SK-N-SH treated with all-trans-retinoic acid at 6 μM for 48 hours (cell line): ENCODE results near the gene PAQR6.
A peak's percentile ranks its signal among the peaks of the same experiment; 100 is the strongest.

Source experiments
- ATAC-seq: fragments of 200-7000 bp; cut with Tn5 transposase; 3 replicates; pipeline ENCODE4 v1.9.1; 2020; ENCODE audit warnings: mild to moderate bottlenecking, moderate library complexity
- ARNTL ChIP-seq: fragments of 450-650 bp; formaldehyde crosslinking; IDR thresholded peaks from 2 replicates; pipeline ENCODE4 v1.5.0; 2020; ENCODE audit warnings: low read depth, mild to moderate bottlenecking, moderate library complexity, borderline replicate concordance
- BACH2 ChIP-seq: fragments of 250-450 bp; sonication (Bioruptor Pico); IDR thresholded peaks from 2 replicates; pipeline ENCODE4 v1.9.0; 2021; ENCODE audit warnings: mild to moderate bottlenecking, borderline replicate concordance
- CSDC2 ChIP-seq: fragments of 250-450 bp; sonication (Bioruptor Pico); IDR thresholded peaks from 2 replicates; pipeline ENCODE4 v1.5.0; 2020; ENCODE audit warnings: mild to moderate bottlenecking, moderate library complexity
- CSRNP3 ChIP-seq: fragments of 250-450 bp; sonication (Bioruptor Pico); IDR thresholded peaks from 2 replicates; pipeline ENCODE4 v1.5.1; 2021; ENCODE audit warnings: mild to moderate bottlenecking, moderate library complexity
- ESRRG ChIP-seq: fragments of 250-450 bp; sonication (Bioruptor Pico); IDR thresholded peaks from 2 replicates; pipeline ENCODE4 v1.6.1; 2021; ENCODE audit warnings: mild to moderate bottlenecking
- GLIS3 ChIP-seq: fragments of 250-450 bp; sonication (Bioruptor Pico); IDR thresholded peaks from 2 replicates; pipeline ENCODE4 v1.5.0; 2020; ENCODE audit warnings: mild to moderate bottlenecking, moderate library complexity
- ISL1 ChIP-seq: fragments of 250-450 bp; sonication (Bioruptor Pico); IDR thresholded peaks from 2 replicates; pipeline ENCODE4 v2.1.2; 2022; ENCODE audit warnings: mild to moderate bottlenecking, moderate library complexity
- OSR1 ChIP-seq: fragments of 250-450 bp; sonication (Bioruptor Pico); IDR thresholded peaks from 2 replicates; pipeline ENCODE4 v1.8.0; 2022; ENCODE audit warnings: moderate library complexity, mild to moderate bottlenecking, inconsistent platforms
- PATZ1 ChIP-seq: fragments of 250-450 bp; sonication (Bioruptor Pico); IDR thresholded peaks from 2 replicates; pipeline ENCODE4 v1.8.0; 2020; ENCODE audit warnings: mild to moderate bottlenecking, moderate library complexity, borderline replicate concordance
- POU6F1 ChIP-seq: fragments of 250-450 bp; sonication (Bioruptor Pico); IDR thresholded peaks from 2 replicates; pipeline ENCODE4 v1.8.0; 2021; ENCODE audit warnings: low read depth, mild to moderate bottlenecking, moderate library complexity, borderline replicate concordance
- PPARA ChIP-seq: fragments of 250-450 bp; sonication (Bioruptor Pico); IDR thresholded peaks from 2 replicates; pipeline ENCODE4 v1.5.0; 2020; ENCODE audit warnings: mild to moderate bottlenecking, borderline replicate concordance
- TSHZ2 ChIP-seq: fragments of 250-450 bp; sonication (Bioruptor Pico); IDR thresholded peaks from 2 replicates; pipeline ENCODE4 v1.5.0; 2020; ENCODE audit warnings: mild to moderate bottlenecking, moderate library complexity
- ZC3H10 ChIP-seq: fragments of 250-450 bp; sonication (Bioruptor Pico); IDR thresholded peaks from 2 replicates; pipeline ENCODE4 v1.5.1; 2021; ENCODE audit warnings: mild to moderate bottlenecking, moderate library complexity
- ZFP3 ChIP-seq: fragments of 250-450 bp; sonication (Bioruptor Pico); IDR thresholded peaks from 2 replicates; pipeline ENCODE4 v1.5.0; 2020; ENCODE audit warnings: mild to moderate bottlenecking, moderate library complexity
- ZFP30 ChIP-seq: fragments of 450-650 bp; formaldehyde crosslinking; IDR thresholded peaks from 2 replicates; pipeline ENCODE4 v1.5.0; 2022; ENCODE audit warnings: mild to moderate bottlenecking, moderate library complexity
- ZNF565 ChIP-seq: fragments of 450-650 bp; formaldehyde crosslinking; conservative IDR thresholded peaks from 2 replicates; pipeline ENCODE4 v1.5.0; 2020; ENCODE audit warnings: low read depth, mild to moderate bottlenecking, moderate library complexity
- ZNF70 ChIP-seq: fragments of 450-650 bp; formaldehyde crosslinking; IDR thresholded peaks from 2 replicates; pipeline ENCODE4 v1.5.0; 2020; ENCODE audit warnings: mild to moderate bottlenecking, moderate library complexity
- ZNF8 ChIP-seq: fragments of 450-650 bp; formaldehyde crosslinking; IDR thresholded peaks from 2 replicates; pipeline ENCODE4 v1.5.0; 2020; ENCODE audit warnings: mild to moderate bottlenecking, moderate library complexity
- TF ChIP-seq, protein P1 (sequence below): fragments of 250-450 bp; sonication (Bioruptor Pico); IDR thresholded peaks from 2 replicates; pipeline ENCODE4 v1.5.1; 2020; ENCODE audit warnings: low read depth, mild to moderate bottlenecking, moderate library complexity

Gene PAQR6

DNA sequence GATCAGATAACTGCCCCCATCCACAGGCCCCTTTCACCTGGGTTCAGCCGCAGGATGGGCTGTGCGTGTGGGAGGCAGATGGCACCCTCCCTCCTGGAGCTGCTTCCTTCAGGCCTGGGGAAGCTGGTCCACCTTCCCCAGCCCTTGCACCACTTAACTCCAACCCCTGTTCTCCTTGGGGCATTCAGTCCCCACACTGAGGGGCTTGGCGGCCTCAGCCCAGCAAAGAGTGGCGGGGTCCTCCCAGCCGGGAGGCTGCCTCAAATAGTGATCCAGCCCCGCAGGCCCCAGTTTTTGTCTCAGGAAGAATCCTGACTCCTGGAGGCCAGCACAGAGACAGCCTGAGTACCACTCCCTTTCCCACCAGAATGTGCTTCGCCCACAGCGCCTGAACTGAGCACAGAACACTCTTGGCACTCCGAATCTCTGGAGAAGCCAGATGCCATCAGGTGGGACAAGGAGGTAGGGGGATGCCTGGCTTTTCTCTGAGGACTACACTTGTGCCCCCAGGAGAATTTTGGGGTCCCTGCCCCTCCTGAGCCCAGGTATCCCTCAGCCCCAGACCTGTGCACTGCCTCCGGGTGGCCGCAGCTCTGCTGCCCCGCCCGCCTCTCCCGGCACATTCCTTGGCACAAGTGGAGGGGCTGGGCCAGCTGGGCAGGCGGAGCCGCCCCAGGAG, 936 bp downstream of the PAQR6 start:
- peak; percentile 3; the same call in 2 of the 3 replicates for ATAC-seq
- no peak for TF ChIP-seq ZFP30
- TF ChIP-seq PATZ1 (CRISPR knock-in tag), result no peak
- no peak for TF ChIP-seq ESRRG (CRISPR knock-in tag)
- no peak for TF ChIP-seq BACH2 (CRISPR knock-in tag)
- no peak for TF ChIP-seq CSDC2 (CRISPR knock-in tag)
- no peak for TF ChIP-seq OSR1 (CRISPR knock-in tag)
- TF ChIP-seq PPARA (CRISPR knock-in tag), result no peak
- no peak for TF ChIP-seq ZFP3 (CRISPR knock-in tag)
- TF ChIP-seq TSHZ2 (CRISPR knock-in tag), result no peak
- TF ChIP-seq, protein P1, sequence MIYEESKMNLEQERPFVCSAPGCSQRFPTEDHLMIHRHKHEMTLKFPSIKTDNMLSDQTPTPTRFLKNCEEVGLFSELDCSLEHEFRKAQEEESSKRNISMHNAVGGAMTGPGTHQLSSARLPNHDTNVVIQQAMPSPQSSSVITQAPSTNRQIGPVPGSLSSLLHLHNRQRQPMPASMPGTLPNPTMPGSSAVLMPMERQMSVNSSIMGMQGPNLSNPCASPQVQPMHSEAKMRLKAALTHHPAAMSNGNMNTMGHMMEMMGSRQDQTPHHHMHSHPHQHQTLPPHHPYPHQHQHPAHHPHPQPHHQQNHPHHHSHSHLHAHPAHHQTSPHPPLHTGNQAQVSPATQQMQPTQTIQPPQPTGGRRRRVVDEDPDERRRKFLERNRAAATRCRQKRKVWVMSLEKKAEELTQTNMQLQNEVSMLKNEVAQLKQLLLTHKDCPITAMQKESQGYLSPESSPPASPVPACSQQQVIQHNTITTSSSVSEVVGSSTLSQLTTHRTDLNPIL (CRISPR knock-in tag), result no peak
- TF ChIP-seq ISL1, result no peak
- TF ChIP-seq POU6F1 (CRISPR knock-in tag), result no peak
- no peak for TF ChIP-seq GLIS3
- no peak for TF ChIP-seq ZNF565 (CRISPR knock-in tag)
- TF ChIP-seq ARNTL (CRISPR knock-in tag), result no peak

DNA sequence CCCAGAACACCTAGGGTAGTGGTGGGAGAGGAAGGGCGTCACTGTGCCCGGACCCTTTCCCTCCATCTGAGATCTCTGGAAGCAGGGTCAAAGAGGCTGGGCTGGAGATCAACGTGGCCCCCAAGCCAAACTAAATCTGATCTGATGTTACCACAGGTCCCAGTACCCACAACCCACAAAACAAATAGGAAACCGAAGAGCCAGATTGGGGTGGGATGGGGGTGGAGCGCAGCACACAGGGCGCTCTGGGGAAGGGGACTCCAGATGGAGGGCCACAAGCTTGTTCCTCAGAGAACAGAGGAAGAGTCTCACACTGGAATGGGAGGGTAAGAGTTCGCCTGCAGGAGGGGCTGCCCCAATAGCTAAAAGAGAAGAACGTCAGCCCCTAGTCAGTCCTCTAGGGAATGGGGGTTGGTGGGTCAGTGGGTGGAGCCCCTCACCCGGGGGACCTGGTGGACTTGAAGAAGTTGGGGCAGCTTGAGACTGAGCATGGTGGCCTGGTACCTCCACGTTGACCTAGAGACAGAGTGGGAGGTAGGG, 1.5 kb downstream of the PAQR6 start:
- ATAC-seq, result no peak

More for the DNA sequence above, 1.5 kb downstream of the PAQR6 start:
- TF ChIP-seq ZFP3 (CRISPR knock-in tag) (no peak), GLIS3 (no peak), ZC3H10 (no peak), ZNF70 (no peak), ISL1 (no peak), POU6F1 (CRISPR knock-in tag) (no peak), ZNF8 (CRISPR knock-in tag) (no peak), ARNTL (CRISPR knock-in tag) (no peak), ESRRG (CRISPR knock-in tag) (no peak), CSRNP3 (no peak), TSHZ2 (CRISPR knock-in tag) (no peak)
- TF ChIP-seq, all 23 proteins: peak for 0
